IPS DF 6.9 (cell line): ENCODE measurements around the gene CRISPLD2.

ENCODE experiments used
- DNase-seq: peaks from one replicate; pipeline ENCODE4 v3.0.0-alpha.2; 2013; ENCODE audit warnings: low read depth, low spot score
- H3K27ac ChIP-seq: one replicate; pipeline ENCODE4 v1.5.1; 2013; ENCODE audit warnings: low read length, control low read depth
- H3K27me3 ChIP-seq: 2 replicates; pipeline ENCODE4 v1.6.1; 2013; ENCODE audit warnings: mild to moderate bottlenecking, low read length; ENCODE audit not compliant: control insufficient read depth, insufficient read depth
- H3K36me3 ChIP-seq: 2 replicates; pipeline ENCODE4 v1.6.1; 2013; ENCODE audit warnings: low read length; ENCODE audit not compliant: control insufficient read depth, insufficient read depth
- H3K4me1 ChIP-seq: 2 replicates; pipeline ENCODE4 v1.6.1; 2013; ENCODE audit warnings: low read length; ENCODE audit not compliant: control insufficient read depth, insufficient read depth
- H3K4me3 ChIP-seq: 2 replicates; pipeline ENCODE4 v1.5.1; 2013; ENCODE audit warnings: mild to moderate bottlenecking, low read length
- H3K9me3 ChIP-seq: 2 replicates; pipeline ENCODE4 v1.6.1; 2013; ENCODE audit warnings: low read length, inconsistent platforms; ENCODE audit not compliant: control insufficient read depth, insufficient read depth
- WGBS: extraction: QIAGEN DNeasy Blood & Tissue Kit; methylation state at CpG from one replicate; pipeline ENCODE4 v1.1.7; 2013; ENCODE audit warnings: mixed read lengths, missing lambda C conversion rate; ENCODE audit not compliant: insufficient read length, insufficient coverage; 5-methylcytosine and 5-hydroxymethylcytosine counted together

The CRISPLD2 gene

DNA sequence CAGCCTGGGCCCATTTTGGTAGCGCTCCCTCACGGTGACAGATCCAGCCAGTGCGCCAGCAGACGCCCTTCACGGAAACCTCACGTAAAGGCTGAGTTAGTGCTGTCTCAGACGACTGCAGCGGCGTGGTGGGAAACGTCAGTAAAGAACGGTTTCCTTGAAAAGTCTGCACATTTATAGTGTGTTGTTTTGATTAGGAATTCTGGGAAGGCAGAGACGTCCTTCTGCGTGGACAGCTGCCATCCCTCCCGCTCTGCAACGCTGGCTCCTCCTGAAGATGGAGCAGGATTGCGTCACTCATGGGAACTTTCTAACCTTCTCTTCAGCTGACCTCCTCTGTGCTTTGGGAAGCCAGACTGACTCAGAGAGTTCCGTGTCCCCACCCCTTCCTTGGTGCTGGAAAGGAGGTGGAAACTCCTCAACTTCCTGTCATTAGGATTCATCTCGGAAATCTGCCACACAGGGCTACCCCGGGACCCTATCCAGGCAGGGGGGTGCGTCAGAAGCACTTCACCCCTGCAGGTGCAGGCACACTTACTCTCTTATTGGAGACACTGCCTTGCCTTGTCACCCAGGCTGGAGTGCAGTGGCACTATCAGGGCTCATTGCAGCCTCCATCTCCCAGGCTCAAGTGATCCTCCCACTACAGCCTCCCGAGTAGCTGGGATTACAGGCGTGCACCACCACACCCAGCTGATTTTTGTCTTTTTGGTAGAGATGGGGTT lies 24.3 kb upstream of the CRISPLD2 start:
- Histone ChIP-seq H3K36me3 (no peaks in the 10 kb centered on the region), H3K27ac (no peak overlapping the region), H3K4me1 (no peaks in the 10 kb centered on the region), H3K4me3 (no peak overlapping the region), H3K27me3 (no peaks in the 10 kb centered on the region), H3K9me3 (no peaks in the 10 kb centered on the region)
- no peak for DNase-seq
- no CpG with 5 or more reads among the region's 22 CpGs for WGBS

DNA sequence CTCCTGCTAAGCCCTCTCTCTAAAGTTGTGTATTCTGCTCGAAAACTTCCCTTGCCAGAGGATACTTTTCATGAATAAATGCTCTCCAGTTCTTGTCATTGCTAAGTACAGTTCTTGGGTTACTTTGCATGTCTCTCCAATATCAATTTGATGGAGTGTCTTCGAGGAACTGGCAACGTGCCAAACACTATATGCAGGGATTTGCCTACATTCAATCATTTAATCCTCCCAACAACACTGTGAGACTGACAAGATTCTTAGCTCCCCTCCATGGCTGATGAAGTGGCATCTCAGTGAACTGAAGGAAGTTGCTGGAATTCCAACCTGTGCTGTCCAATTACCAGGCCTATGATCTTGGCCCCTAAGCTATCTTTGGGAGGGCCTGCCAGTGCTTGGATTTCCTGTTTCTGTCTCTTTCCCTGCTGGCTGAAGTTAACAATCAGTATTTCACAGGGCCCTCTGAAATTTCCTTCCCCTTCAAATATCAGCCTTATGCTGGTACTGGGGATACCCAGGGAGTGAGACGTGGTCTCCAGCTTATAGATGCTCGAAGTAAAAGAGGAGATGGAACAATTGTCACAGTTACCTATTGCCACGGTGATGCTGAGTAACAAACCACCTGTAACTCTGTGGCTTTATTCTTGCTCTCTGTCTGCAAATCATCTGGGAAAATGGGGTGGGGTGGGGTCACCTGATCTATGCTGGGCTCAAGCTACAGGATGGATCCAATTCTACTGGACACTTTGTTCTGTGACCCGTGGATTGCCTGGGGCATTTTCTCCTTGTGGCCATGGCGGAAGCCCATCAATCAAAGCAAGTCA lies 19.4 kb upstream of the CRISPLD2 start:
- H3K4me3 ChIP-seq, result no peak overlapping the region
- H3K27me3 ChIP-seq, result no peaks in the 10 kb centered on the region
- no peaks in the 10 kb centered on the region for H3K36me3 ChIP-seq
- H3K4me1 ChIP-seq, result 0 out of 2 replicates have a peak, but pooled peaks cover 2% of the 10 kb centered on the region
- no peak overlapping the region for H3K27ac ChIP-seq
- no peak for DNase-seq
- H3K9me3 ChIP-seq, result no peaks in the 10 kb centered on the region
- WGBS, result no CpG with 5 or more reads among the region's 8 CpGs

DNA sequence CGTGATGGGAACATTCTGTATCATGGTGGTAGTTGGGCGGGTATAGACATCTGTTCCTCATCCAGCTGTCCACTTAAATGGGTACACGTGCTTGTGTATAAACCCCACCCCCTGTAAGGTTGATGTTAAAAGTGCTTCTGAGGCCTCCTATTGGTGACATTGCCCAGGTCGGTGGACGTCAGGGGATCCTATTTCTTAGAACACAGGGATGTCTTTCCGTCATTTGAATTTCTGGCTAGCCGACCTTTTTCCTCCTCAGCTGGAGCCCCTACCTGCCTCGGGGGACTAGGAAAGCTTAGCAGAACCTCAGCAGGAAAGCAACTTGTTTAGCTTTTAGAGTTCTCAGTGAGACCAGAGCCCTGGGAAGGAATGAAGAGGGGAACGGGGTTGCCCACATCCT lies 16.6 kb upstream of the CRISPLD2 start:
- Histone ChIP-seq H3K36me3 (no peaks in the 10 kb centered on the region), H3K4me1 (0 out of 2 replicates have a peak, but pooled peaks cover 2% of the 10 kb centered on the region), H3K27ac (no peak overlapping the region), H3K9me3 (no peaks in the 10 kb centered on the region), H3K27me3 (no peaks in the 10 kb centered on the region), H3K4me3 (no peak overlapping the region)
- DNase-seq, result no peak
- no CpG with 5 or more reads among the region's 9 CpGs for WGBS

DNA sequence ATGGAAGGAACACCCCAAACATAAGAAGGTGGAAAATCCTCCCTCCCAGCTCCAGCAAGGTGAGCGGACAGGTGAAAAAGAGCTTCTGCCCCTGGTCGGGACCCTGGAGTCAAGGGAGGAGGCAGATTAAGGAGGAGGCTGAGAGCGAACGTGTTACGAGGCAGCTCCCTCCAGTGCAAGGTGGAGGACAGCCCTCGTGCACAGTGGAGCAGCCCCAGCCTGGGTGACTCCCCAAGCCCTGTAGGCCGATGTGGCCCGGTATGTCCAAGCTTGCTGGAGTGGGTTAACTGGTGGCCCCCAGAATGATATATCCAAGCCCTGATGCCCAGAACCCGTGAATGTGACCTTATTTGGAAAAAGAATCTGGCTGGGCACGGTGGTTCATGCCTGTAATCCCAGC lies 15.5 kb upstream of the CRISPLD2 start:
- Histone ChIP-seq H3K27ac (no peak overlapping the region), H3K9me3 (no peaks in the 10 kb centered on the region), H3K36me3 (no peaks in the 10 kb centered on the region), H3K27me3 (no peaks in the 10 kb centered on the region), H3K4me3 (no peak overlapping the region), H3K4me1 (0 out of 2 replicates have a peak, but pooled peaks cover 2% of the 10 kb centered on the region)
- WGBS, result no CpG with 5 or more reads among the region's 10 CpGs
- DNase-seq, result no peak

DNA sequence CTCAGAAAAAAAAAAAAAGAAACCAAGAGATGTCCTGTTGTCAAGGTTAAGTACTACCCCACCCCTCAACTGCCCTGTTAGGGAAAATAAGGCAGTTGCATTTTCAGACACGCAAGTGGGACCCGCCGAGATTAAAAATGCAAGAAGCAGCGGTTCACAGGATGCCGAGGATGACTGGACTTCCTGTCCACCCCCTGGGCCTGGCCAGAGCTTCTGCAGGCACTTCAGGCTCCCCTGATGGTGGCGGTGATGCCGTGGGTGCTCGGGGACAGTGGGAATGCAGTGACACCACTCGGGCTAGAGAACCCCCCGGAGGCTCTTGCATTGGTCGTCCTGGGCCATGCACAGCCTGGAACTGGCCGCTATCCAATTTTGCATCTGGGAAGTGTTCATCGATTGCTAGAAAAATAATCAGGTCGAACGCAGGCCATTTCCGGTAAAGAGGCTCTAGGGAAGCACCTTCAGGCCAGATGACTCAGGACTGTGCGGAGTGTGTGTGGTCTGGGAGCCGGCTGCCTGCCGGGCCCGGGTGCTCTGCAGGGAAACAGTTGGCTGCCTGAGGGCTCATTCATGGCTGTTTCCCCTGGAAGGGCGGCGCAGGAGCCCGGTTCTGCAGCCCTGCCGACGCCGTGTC lies 13.4 kb upstream of the CRISPLD2 start:
- no peaks in the 10 kb centered on the region for H3K36me3 ChIP-seq
- no CpG with 5 or more reads among the region's 26 CpGs for WGBS
- no peak for DNase-seq
- no peak overlapping the region for H3K4me3 ChIP-seq
- H3K27ac ChIP-seq, result no peak overlapping the region
- H3K4me1 ChIP-seq, result 0 out of 2 replicates have a peak, but pooled peaks cover 2% of the 10 kb centered on the region
- no peaks in the 10 kb centered on the region for H3K9me3 ChIP-seq
- H3K27me3 ChIP-seq, result no peaks in the 10 kb centered on the region

DNA sequence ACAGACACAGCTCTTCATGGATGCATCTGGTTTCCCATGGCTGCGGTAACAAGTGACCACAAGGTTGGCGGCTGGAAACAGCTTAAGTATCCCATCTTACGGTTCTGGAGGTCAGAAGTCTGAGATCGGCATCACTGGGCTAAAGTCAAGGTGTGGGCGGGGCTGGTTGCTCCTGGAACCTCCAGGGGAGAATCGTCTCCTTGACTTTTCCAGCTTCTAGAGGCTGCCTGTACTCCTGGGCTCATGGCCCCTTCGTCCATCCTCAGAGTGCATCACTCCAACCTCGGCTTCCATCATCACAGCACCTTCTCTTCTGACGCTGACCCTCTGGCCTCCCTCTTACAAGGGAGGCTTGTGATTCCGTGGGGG lies 12.9 kb upstream of the CRISPLD2 start:
- WGBS, result no CpG with 5 or more reads among the region's 10 CpGs
- no peak overlapping the region for H3K4me3 ChIP-seq

DNA sequence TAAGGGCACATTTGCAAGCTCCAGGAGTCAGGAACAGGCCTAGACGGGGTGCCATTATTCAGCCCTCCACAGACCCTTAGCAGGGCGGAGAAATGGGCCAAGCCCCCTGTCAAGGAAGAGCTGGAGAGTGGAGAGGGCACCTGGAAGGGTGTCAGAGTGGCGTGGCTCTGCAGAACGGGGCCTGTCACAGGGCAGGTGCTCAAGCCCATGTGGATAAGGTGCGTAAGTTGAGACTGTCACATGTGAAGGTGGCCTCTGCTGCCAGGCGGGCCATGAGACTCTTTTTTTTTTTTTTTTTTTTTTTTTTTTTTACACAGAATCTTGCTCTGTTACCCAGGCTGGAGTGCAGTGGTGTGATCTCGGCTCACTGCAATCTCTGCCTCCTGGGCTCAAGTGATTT lies 12.0 kb upstream of the CRISPLD2 start:
- no peak overlapping the region for H3K27ac ChIP-seq
- WGBS, result no CpG with 5 or more reads among the region's 7 CpGs
- H3K9me3 ChIP-seq, result no peaks in the 10 kb centered on the region
- H3K36me3 ChIP-seq, result no peaks in the 10 kb centered on the region
- no peak overlapping the region for H3K4me3 ChIP-seq
- 0 out of 2 replicates have a peak, but pooled peaks cover 2% of the 10 kb centered on the region for H3K4me1 ChIP-seq
- DNase-seq, result no peak
- H3K27me3 ChIP-seq, result no peaks in the 10 kb centered on the region

More for the DNA sequence above, 12.9 kb upstream of the CRISPLD2 start:
- no peak for DNase-seq
- 0 out of 2 replicates have a peak, but pooled peaks cover 2% of the 10 kb centered on the region for H3K4me1 ChIP-seq
- no peaks in the 10 kb centered on the region for H3K27me3 ChIP-seq
- no peak overlapping the region for H3K27ac ChIP-seq
- no peaks in the 10 kb centered on the region for H3K9me3 ChIP-seq
- H3K36me3 ChIP-seq, result no peaks in the 10 kb centered on the region

DNA sequence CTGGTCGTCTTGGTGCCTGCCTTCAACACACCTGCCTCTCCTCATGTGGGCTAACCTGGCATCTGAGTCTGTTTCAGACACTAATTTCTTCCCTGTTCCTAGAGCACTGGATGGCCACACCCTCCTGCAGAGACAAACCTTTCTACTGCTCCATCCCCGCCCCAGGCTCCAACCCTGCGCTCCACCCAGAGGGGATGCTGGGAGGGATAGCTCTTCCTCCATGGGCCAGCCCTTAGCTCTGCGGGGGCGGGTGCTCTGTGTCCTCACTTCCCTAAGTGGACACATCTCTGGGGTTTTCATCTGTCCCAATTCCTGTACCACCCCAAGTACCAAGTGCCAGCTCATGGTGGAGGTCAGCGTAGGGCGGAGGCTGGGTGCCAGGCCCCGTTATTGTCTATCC lies 11.0 kb upstream of the CRISPLD2 start:
- H3K36me3 ChIP-seq, result no peaks in the 10 kb centered on the region
- DNase-seq, result no peak
- H3K4me1 ChIP-seq, result no peaks in the 10 kb centered on the region
- H3K4me3 ChIP-seq, result no peak overlapping the region
- no peak overlapping the region for H3K27ac ChIP-seq
- H3K27me3 ChIP-seq, result no peaks in the 10 kb centered on the region
- H3K9me3 ChIP-seq, result no peaks in the 10 kb centered on the region
- no CpG with 5 or more reads among the region's 8 CpGs for WGBS

DNA sequence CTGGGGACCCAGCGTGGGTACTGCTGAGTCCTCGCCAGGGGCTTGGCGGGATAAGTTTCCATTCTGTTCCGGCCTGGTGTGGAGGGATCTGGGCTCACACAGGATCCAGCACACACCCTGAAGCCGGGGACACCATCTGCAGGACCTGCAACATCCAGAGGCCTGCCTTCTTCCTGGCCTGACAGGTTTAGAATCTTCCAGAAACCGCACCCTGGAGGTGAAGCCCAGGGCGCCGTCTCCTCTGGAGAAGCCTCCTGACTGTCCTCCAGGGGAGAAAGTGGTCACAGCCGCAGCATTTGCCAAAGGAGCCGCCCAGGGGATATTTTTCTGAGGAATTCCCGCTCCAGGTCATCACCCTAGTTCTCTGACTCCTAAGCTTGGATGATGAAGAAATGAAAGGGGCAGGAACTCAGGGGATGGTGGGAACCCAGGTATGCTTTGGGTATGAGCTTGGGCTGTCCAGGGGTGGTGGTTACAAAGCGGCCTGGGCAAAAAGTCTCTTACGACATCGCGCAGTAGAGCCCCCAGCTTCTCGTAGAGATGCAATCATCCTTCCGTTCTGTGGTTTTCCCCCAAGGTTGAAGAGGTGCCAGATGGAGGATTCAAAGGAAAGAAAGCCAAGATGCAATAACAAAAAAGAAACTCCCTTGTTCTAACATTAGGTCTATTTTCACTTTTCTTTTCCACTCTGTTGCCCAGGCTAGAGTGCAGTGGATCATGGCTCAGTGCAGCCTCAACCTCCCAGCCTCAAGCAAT lies 9.1 kb upstream of the CRISPLD2 start:
- DNase-seq, result no peak
- Histone ChIP-seq H3K36me3 (no peaks in the 10 kb centered on the region), H3K27ac (no peak overlapping the region), H3K4me1 (no peaks in the 10 kb centered on the region), H3K27me3 (no peaks in the 10 kb centered on the region), H3K9me3 (no peaks in the 10 kb centered on the region), H3K4me3 (no peak overlapping the region)
- WGBS, result no CpG with 5 or more reads among the region's 17 CpGs

DNA sequence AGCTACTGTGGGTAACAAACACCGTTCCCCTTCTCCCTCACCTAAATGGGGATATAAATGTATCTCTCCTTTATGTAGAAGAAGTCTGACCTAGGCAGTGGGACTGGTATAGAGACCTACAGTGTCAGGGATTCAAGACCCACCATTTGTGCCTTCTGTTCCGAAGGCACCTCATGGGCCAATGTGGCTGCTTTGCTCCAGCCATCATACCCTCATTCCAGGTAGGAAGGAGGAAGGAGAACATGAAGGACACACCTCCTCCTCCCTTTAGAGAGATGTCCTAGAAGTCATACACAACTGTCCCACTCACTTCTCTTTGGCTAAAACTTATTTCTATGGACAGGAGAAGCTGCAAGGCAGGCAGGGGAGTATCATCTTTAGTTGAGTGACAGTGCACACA lies 8.3 kb upstream of the CRISPLD2 start:
- WGBS, result no CpG with 5 or more reads among the region's 2 CpGs
- no peak for DNase-seq

More for the DNA sequence above, 8.3 kb upstream of the CRISPLD2 start:
- H3K36me3 ChIP-seq, result no peaks in the 10 kb centered on the region
- H3K27me3 ChIP-seq, result no peaks in the 10 kb centered on the region
- H3K9me3 ChIP-seq, result no peaks in the 10 kb centered on the region
- H3K4me1 ChIP-seq, result no peaks in the 10 kb centered on the region
- no peak overlapping the region for H3K27ac ChIP-seq
- no peak overlapping the region for H3K4me3 ChIP-seq
